Vagina (tissue), 2 donors: Measurements from ENCODE around the gene UBE2E2. TPM values are rescaled to one million over a fixed set of nuclear protein-coding genes. Genes with fewer than 3 reads are reported as not detected.

ENCODE experiments used
- DNase-seq, 2 donors: peaks; one replicate each; pipeline ENCODE4 v3.0.0-alpha.2; 2017; ENCODE audit errors: extremely low spot score in 2 of 2
- H3K27ac ChIP-seq: fragments of 200-600 bp; sonication (generic); one replicate; pipeline ENCODE4 v1.5.1; 2019
- H3K27me3 ChIP-seq: fragments of 200-600 bp; sonication (generic); one replicate; pipeline ENCODE4 v1.5.1; 2019
- H3K36me3 ChIP-seq, 2 donors: fragments of 200-600 bp; sonication (generic); one replicate each; pipeline ENCODE4 v1.5.1; 2017 to 2019
- H3K4me1 ChIP-seq: fragments of 200-600 bp; sonication (generic); one replicate; pipeline ENCODE4 v1.5.1; 2019
- H3K4me3 ChIP-seq, 2 donors: fragments of 200-600 bp; sonication (generic); 1 replicate in 1 of 2; 2 replicates in 1 of 2; pipeline ENCODE4 v1.5.1; 2016 to 2019
- H3K9me3 ChIP-seq: fragments of 200-600 bp; sonication (generic); one replicate; pipeline ENCODE4 v1.5.1; 2019
- CTCF ChIP-seq, 3 experiments: fragments of 450-650 bp in 2 of 3; fragments of 200-600 bp in 1 of 3; sonication (generic) in 1 of 3; IDR thresholded peaks; one replicate each; pipeline ENCODE4 v1.5.1; 2017 to 2019; ENCODE audit warnings: antibody characterized with exemption in 3 of 3, mild to moderate bottlenecking in 2 of 3, moderate library complexity in 2 of 3
- POLR2A ChIP-seq, 2 donors: fragments of 450-650 bp; IDR thresholded peaks; one replicate each; pipeline ENCODE4 v1.6.1; 2017; ENCODE audit warnings: antibody characterized with exemption in 2 of 2, mild to moderate bottlenecking in 2 of 2, moderate library complexity in 2 of 2
- POLR2AphosphoS5 ChIP-seq, 2 donors: sonication (generic); formaldehyde crosslinking; IDR thresholded peaks; one replicate each; pipeline ENCODE4 v1.9.0; 2017; ENCODE audit warnings: antibody characterized with exemption in 2 of 2, mild to moderate bottlenecking in 2 of 2, low read depth in 1 of 2; ENCODE audit not compliant: insufficient read depth in 1 of 2
- intact Hi-C: fragments of 100-400 bp; cut with DNase I; formaldehyde crosslinking; loops from one replicate; pipeline ENCODE4 v1.15.1; 2023
- total RNA-seq: library from RNA; depleted of rRNA; stranded (reverse); fragments of >200 nt; gene quantifications from one replicate; pipeline ENCODE4 v1.2.3, GENCODE V29; 2016

The UBE2E2 gene
- total RNA-seq, 1 donor from 2014 or later: 31.2 TPM

GRCh38 chr3:23275814-23276213 lies 72.7 kb downstream of the UBE2E2 start:
- no peaks in the 10 kb centered on the region for H3K9me3 ChIP-seq

GRCh38 chr3:23276913-23277658 lies 74.0 kb downstream of the UBE2E2 start:
- TF ChIP-seq CTCF (IDR thresholded peaks at IDR 0.05) (no peak), POLR2A (IDR thresholded peaks at IDR 0.05) (no peak), POLR2AphosphoS5 (IDR thresholded peaks at IDR 0.05; ENCODE audit: insufficient read depth in 1 of 2, low read depth in 1 of 2) (no peak)
- intact Hi-C loops: no loop called here
- Histone ChIP-seq H3K27me3 (no peaks in the 10 kb centered on the region), H3K36me3 (no peaks in the 10 kb centered on the region), H3K4me3 (no peak overlapping the region), H3K27ac (no peak overlapping the region), H3K9me3 (no peaks in the 10 kb centered on the region), H3K4me1 (no peaks in the 10 kb centered on the region)
- DNase-seq: no peak

More at GRCh38 chr3:23275814-23276213, 72.7 kb downstream of the UBE2E2 start:
- H3K27ac ChIP-seq: no peak overlapping the region
- H3K27me3 ChIP-seq: no peaks in the 10 kb centered on the region
- no peaks in the 10 kb centered on the region for H3K36me3 ChIP-seq
- intact Hi-C loops: no loop called here
- H3K4me1 ChIP-seq: no peaks in the 10 kb centered on the region
- H3K4me3 ChIP-seq: no peak overlapping the region
- TF ChIP-seq POLR2AphosphoS5 (IDR thresholded peaks at IDR 0.05; ENCODE audit: insufficient read depth in 1 of 2, low read depth in 1 of 2): no peak
- TF ChIP-seq CTCF (IDR thresholded peaks at IDR 0.05): no peak
- no peak for TF ChIP-seq POLR2A (IDR thresholded peaks at IDR 0.05)
- no peak for DNase-seq

- no peaks in the 10 kb centered on the region for H3K9me3 ChIP-seq
- TF ChIP-seq POLR2AphosphoS5 (IDR thresholded peaks at IDR 0.05; ENCODE audit: insufficient read depth in 1 of 2, low read depth in 1 of 2): no peak
- no peak for TF ChIP-seq POLR2A (IDR thresholded peaks at IDR 0.05)
- no peak for TF ChIP-seq CTCF (IDR thresholded peaks at IDR 0.05)
- no peak overlapping the region for H3K27ac ChIP-seq
- intact Hi-C loops: no loop called here
- DNase-seq: no peak
- no peaks in the 10 kb centered on the region for H3K27me3 ChIP-seq
- no peaks in the 10 kb centered on the region for H3K36me3 ChIP-seq
- H3K4me1 ChIP-seq: no peaks in the 10 kb centered on the region
- no peak overlapping the region for H3K4me3 ChIP-seq
Measured at GRCh38 chr3:23277688-23278087, 74.6 kb downstream of the UBE2E2 start.

- Histone ChIP-seq H3K4me3 (no peak overlapping the region), H3K9me3 (no peaks in the 10 kb centered on the region), H3K27ac (no peak overlapping the region), H3K4me1 (no peaks in the 10 kb centered on the region), H3K36me3 (no peaks in the 10 kb centered on the region), H3K27me3 (no peaks in the 10 kb centered on the region)
- intact Hi-C loops: no loop called here
- DNase-seq: no peak
- TF ChIP-seq POLR2A (IDR thresholded peaks at IDR 0.05): no peak
- no peak for TF ChIP-seq CTCF (IDR thresholded peaks at IDR 0.05)
- TF ChIP-seq POLR2AphosphoS5 (IDR thresholded peaks at IDR 0.05; ENCODE audit: insufficient read depth in 1 of 2, low read depth in 1 of 2): no peak
Measured at GRCh38 chr3:23283625-23284024, 80.5 kb downstream of the UBE2E2 start.

- intact Hi-C loops: no loop called here
- Histone ChIP-seq H3K27ac (no peak overlapping the region), H3K27me3 (no peaks in the 10 kb centered on the region), H3K9me3 (no peaks in the 10 kb centered on the region), H3K36me3 (no peaks in the 10 kb centered on the region), H3K4me3 (no peak overlapping the region), H3K4me1 (no peaks in the 10 kb centered on the region)
- no peak for DNase-seq
- no peak for TF ChIP-seq CTCF (IDR thresholded peaks at IDR 0.05)
- no peak for TF ChIP-seq POLR2AphosphoS5 (IDR thresholded peaks at IDR 0.05; ENCODE audit: insufficient read depth in 1 of 2, low read depth in 1 of 2)
- TF ChIP-seq POLR2A (IDR thresholded peaks at IDR 0.05): no peak
Measured at GRCh38 chr3:23288286-23288685, 85.2 kb downstream of the UBE2E2 start.
